A673 (cell line): Measurements from ENCODE around the gene SCGB1A1.

Experiments used
- CTCF ChIP-seq: fragments of 300-800, 200-600 bp; sonication (generic); conservative IDR thresholded peaks from 2 replicates; pipeline ENCODE4 v1.5.1; 2017; ENCODE audit warnings: low read depth, mild to moderate bottlenecking, antibody characterized with exemption, low read length, moderate library complexity, mixed read lengths
- EZH2 ChIP-seq: fragments of 200-600 bp; sonication (generic); IDR thresholded peaks from 2 replicates; pipeline ENCODE4 v1.6.1; 2017; ENCODE audit warnings: borderline replicate concordance, low read depth, mild to moderate bottlenecking, mixed read lengths, antibody characterized with exemption, low read length; ENCODE audit not compliant: poor library complexity, severe bottlenecking

GRCh38 chr11:62372871-62373270 lies 46.0 kb upstream of the SCGB1A1 start:
- no peak for TF ChIP-seq CTCF
- no peak for TF ChIP-seq EZH2
